GM12801 (cell line): ENCODE data around the gene PPP1R3C.

Experiments
- TF ChIP-seq, protein P1 (sequence below): IDR thresholded peaks from one replicate; pipeline ENCODE4 v1.5.1; 2011; ENCODE audit warnings: control low read depth; ENCODE audit not compliant: insufficient read length; ENCODE audit errors: extremely low read depth

The PPP1R3C gene

DNA sequence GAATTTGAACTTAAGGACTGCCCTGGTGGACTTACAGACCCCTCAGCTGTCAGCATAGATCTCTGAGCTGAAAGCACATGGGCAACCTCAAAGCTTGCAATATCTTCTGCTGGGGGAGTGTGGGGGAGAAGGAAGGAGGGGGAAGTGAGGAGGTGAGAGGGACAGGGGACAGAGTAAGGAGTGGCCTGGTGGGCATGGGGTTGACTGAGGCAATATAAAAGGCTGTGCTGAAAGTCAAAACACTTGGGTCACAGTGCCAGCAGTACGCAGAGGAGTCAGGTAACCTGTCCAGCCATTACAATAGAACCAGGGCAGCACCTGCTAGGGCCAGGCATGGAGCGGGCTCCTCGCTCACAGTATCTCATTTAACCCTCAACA is 43.2 kb downstream of the PPP1R3C start:
- TF ChIP-seq, protein P1, sequence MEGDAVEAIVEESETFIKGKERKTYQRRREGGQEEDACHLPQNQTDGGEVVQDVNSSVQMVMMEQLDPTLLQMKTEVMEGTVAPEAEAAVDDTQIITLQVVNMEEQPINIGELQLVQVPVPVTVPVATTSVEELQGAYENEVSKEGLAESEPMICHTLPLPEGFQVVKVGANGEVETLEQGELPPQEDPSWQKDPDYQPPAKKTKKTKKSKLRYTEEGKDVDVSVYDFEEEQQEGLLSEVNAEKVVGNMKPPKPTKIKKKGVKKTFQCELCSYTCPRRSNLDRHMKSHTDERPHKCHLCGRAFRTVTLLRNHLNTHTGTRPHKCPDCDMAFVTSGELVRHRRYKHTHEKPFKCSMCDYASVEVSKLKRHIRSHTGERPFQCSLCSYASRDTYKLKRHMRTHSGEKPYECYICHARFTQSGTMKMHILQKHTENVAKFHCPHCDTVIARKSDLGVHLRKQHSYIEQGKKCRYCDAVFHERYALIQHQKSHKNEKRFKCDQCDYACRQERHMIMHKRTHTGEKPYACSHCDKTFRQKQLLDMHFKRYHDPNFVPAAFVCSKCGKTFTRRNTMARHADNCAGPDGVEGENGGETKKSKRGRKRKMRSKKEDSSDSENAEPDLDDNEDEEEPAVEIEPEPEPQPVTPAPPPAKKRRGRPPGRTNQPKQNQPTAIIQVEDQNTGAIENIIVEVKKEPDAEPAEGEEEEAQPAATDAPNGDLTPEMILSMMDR: no peak

GRCh38 chr10:91589015-91589657 is 43.7 kb downstream of the PPP1R3C start:
- TF ChIP-seq, protein P1: no peak

DNA sequence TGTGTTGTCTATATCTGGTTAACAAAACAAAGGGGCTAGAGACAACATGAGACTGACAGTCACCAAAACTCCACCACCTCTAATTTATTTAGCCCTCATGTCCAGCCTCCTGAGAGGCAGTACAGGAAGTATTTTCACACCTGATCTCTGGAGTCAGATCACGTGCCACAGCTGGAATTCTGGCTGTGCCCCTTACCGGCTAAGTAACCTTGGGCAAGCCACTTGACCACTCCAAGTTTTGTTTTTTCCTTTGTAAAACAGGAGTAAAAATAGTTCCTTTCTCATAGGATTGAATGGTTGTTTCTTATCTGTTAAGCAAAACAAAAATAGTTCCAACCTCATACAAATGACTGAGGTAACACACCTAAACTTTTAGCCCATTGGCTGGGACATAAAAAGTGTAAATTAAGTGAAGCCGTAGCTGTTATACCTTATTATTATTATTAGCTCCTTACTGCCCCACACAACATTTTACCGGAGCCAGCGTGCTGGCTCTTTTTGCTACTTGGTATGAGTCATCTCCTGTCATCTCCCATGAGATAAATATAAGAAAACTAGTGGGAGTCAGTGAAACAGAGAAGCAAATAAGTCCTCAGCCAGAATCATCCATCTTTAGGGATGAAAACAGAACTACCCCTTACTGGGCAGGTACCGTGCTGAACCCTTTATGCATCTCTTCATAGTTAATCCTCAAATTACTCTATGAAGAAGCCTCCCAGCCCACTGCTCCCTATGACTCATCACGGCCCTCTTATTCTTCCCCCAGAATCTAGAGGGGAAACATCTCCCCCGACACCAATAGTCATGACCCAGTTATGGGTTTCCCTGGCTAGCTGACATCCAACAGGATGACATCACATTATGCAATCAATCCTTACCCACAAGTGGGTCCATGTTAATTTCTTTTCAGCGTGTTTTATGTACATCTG is 44.9 kb downstream of the PPP1R3C start:
- TF ChIP-seq, protein P1: no peak

DNA sequence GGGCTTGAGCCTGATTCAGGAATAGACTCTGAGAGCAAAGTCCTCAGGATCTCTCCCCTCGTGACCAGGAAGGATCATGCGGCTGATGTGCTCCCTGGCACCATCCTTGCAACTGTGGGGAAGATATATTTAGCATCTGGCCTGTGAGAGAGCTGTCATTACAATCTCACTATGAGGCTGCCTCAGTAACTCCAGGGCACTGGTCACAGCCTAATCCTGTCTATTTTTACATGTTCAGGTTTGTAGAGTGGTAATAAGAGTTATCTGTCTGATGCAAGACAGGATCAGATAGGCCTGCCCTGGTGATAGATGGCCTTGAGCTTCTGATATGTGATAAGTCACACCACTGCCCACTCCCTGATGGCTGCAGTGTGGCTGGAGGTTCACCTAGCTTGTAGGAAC is 50.7 kb downstream of the PPP1R3C start:
- TF ChIP-seq, protein P1: no peak

DNA sequence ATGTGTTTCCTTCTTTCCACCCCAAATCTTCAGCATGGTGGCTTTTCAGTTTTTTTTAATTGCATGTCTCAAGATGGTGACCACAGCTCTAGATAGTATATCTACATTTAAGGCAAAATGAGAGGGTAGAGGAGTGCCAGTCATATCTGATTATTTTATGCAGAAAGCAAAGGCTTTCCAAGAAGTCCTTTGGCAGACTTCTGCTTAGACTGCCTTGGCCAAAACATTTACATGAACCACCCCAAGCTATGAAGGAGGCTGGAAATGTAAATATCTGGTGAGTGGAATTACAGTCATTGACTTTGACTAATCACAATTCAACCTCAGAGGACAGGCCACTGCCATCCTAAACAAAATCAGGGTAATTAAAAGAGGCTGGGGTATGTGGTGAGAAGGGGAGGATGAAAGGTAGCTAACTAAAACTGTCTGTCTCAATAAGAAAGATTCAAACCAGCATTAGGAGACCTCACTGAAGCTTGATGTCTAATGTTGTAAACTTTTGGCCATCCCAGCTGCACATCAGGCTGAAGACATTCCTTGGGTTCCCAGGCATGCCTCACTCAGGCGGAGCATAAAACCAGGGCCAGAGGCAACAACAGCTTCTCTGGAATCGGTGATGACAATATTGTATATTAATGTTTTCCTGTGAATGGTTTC is 53.4 kb downstream of the PPP1R3C start:
- TF ChIP-seq, protein P1: no peak
